Activated CD8-positive, alpha-beta memory T cell treated with anti-CD3 and anti-CD28 coated beads for 36 hours (primary cell): ENCODE results near the gene SPRR5. TPM values are rescaled to one million over a fixed set of nuclear protein-coding genes. Genes with fewer than 3 reads are reported as not detected.

Experiments
- CTCF ChIA-PET: fragments of 350-600 bp; sonication (Branson Sonifier 250); formaldehyde crosslinking; loops from one replicate; lab custom pipeline; 2021; ENCODE audit warnings: antibody characterized with exemption; lab: Charles Lee
- POLR2A ChIA-PET: fragments of 350-600 bp; sonication (Branson Sonifier 250); formaldehyde crosslinking; loops from one replicate; lab custom pipeline; 2021; ENCODE audit warnings: antibody characterized with exemption; lab: Charles Lee
- total RNA-seq, 2 experiments: library from RNA; stranded (reverse); gene quantifications; one replicate each; pipeline ENCODE4 v1.2.3, GENCODE V29; 2021

SPRR5 gene, protein sequence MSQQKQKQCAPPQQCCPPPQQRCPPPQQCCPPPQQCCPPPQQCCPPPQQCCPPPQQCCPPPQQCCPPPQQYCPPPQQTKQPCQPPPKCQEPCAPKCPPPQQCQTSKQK
- not detected for total RNA-seq

DNA sequence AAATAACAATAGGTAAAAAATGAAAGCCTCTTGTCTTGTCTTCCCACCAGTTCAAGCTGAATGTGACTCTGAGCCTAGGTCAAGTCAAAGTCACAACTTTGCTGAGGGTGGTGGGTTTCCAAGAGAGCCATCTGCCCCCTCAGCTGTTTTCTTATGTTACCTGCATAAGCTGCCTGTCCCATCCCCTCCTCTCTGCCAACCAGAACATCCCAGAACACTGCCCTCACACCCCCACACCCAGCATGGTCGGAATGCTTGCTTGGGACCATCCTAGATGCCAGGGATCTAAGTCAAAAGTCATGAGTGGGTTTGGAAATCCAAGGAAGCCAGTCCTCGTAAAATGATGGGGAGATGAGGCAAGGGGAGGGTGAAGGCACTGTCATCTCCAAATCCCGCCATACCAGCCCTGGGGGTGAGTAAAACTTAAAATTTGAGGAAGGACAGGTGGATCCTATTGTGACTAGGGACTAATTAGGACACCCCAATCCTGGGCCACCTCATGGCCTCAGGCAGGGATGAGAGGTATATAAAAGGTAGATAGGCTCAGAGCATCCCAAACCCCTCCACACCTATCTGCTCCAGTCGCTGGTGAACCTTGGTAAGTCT lies at the start of gene SPRR5:
Gene SPRR5 (plus strand): TSS at position 556 of the 606 bp plus-strand sequence. CDS start 1,349 bp downstream, outside the sequence.
- CTCF ChIA-PET: no interaction called here
- POLR2A ChIA-PET: no interaction called here

DNA sequence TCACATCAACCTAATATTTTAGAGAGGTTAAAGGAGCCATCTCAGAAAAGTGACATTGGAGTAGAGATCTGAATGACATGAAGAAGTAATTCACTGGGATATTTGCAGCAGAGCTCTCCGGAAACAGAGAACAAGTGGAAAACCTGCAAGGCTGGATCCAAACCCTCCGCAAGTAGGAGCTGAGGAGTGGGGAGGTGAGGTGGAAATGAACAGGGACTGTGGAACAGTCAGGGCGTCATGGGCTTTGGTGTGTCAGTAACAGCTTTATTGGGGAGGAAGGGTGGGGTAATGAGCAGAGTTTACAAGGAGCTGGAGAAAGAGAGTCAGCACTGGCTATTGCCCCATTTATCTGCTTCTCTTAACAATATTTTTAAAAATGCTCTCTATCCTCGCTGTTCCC lies 48.0 kb upstream of the SPRR5 start:
- CTCF ChIA-PET: no interaction called here
- POLR2A ChIA-PET: no interaction called here

DNA sequence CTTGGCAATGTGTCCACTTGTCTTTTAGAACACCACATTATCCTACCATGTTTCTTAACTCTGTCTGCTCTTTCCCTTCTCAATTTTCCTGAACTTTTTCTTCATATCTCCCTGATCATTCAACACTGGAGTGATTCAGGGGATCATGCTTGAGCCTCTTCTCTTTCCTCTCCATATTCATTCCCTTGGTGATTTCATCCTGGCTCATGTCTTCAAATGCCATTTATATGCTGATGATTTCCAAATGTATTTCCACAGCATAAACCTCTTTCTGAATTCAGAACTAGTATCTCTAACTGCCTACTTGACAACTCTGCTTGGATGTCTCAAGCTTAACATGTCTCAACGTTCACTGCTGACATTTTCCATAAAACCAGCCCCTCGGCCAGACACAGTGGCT lies 47.1 kb upstream of the SPRR5 start:
- ChIA-PET CTCF (no interaction called here), POLR2A (no interaction called here)

DNA sequence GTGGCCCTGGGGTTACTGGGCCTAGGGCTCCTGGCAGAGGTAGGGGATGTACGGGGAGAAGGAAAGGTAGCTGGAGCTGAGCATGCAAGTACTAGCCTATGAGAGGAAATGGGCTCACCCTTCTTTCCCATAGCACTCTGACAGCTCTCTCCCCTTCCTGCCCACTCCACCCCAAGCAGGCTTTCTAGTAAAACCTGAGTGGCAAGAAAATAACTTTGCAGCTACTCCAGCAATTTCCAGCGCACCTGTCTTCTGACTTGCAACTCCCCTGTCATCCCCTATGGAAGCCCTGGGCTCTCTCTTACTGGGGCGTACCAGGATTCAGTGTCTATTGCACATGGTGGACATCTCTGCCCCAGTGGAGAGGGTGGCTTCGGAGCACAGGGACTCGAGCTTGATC lies 45.4 kb upstream of the SPRR5 start:
- ChIA-PET POLR2A (no interaction called here), CTCF (no interaction called here)

DNA sequence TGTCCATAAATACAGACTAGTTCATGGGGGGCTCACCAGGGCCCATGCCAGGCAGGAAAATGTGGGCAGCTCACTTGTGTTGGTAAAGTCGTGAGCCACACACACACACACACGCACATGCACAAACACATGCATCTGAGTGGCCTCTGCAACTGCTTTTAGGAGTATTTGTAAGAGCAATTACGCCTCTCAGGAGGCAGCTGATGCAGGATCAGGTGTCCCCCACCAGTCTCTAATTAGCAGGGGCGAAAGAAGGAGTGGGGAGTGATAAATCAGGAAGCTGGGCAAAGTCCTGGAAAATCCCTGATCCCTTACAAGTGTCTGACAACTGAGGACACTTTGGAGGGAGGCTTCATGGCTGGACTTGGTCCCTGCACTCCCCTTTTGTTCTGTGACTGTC lies 44.4 kb upstream of the SPRR5 start:
- ChIA-PET POLR2A (no interaction called here), CTCF (no interaction called here)

DNA sequence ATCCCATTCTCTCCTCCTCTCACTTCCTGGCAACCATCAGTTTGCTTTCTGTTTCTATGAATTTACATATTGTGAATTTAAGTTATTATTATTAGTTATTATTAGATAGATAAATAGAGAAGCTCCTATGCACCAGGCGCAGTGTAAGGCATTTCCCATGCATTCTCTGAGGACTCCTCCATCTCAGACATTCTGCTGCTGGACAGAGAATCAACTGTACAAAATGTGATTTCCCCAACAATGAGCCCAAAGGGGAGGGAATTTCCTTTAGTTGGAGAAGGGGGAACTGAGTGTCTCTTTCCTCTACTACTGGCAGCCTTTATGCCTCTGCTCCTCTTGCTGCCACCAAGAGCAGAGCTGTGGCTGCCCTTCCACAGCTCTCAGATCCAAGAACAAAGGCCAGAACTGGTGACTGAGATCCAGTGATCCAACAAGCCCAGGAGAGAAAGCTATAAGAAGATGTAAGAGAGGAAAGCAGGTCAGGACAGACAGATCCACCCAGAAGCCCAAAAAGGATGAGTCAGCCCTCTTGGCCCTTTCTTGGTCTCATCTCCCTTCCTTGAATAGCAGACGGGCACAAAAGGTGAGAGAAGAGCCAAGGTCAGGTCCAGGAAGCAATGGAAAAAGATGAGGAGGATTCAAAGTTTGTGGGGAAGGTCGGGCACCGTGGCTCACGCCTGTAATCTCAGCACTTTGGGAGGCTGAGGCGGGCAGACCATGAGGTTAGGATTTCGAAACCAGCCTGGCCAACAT lies 42.1 kb upstream of the SPRR5 start:
- ChIA-PET POLR2A (no interaction called here), CTCF (no interaction called here)

DNA sequence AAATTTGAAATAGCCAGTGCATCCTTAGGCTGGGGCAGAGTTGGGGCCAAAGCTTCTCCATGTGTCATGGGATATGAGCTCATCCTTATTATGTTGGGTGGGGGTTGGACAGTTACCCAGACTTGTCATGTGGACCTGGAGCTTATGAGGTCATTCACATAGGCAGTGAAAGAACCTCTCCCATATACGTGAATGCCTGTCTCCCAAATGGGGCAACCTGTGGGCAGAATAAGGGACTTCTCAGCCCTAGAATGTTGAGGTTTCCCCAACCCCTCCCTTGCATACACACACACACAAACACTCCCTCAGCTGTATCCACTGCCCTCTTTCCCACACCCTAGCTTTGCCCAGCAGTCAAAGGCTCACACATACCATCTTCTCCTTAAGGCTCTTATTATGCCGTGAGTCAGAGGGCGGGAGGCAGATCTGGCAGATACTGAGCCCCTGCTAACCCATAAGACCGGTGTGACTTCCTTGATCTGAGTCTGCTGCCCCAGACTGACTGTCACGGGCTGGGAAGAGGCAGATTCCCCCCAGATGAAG lies 40.9 kb upstream of the SPRR5 start:
- CTCF ChIA-PET: no interaction called here
- POLR2A ChIA-PET: no interaction called here

DNA sequence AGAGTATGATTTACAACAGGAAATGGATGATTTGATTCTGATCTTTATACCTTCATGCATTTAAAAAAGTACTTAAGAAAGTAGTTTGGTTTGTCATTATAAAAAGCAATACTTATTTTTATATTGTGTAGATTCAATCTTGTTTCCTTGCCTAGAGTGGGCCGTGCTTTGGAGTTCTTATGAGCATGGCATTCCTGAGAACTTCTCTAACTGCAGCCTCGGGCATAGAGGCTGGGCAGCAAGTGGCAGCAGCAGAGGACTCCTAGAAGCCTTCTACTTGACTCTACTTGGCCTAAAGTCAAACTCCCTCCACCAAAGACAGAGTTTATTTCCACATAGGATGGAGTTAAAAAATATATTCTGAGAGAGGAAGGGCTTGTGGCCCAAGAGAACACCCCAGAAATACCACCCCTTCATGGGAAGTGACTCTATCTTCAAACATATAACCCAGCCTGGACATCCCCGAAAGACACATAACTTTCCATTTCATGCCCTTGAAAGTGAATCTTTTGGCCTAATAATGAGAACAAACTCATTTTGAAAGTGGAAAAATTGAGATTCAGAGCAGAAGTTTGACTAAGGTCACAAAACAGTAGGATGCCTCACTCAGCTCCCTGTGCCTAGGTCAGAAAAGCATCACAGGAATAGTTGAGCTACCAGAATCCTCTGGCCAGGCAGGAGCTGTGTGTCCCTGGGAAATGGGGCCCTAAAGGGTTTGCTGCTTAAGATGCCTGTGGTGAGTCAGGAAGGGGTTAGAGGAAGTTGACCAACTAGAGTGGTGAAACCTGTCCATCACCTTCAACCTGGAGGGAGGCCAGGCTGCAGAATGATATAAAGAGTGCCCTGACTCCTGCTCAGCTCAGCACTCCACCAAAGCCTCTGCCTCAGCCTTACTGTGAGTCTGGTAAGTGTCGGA lies 39.1 kb upstream of the SPRR5 start, which contains the start of gene IVL:
Gene IVL (plus strand): TSS at position 861 of the 916 bp plus-strand sequence. CDS start 1,252 bp downstream, outside the sequence.
- POLR2A ChIA-PET: no interaction called here

DNA sequence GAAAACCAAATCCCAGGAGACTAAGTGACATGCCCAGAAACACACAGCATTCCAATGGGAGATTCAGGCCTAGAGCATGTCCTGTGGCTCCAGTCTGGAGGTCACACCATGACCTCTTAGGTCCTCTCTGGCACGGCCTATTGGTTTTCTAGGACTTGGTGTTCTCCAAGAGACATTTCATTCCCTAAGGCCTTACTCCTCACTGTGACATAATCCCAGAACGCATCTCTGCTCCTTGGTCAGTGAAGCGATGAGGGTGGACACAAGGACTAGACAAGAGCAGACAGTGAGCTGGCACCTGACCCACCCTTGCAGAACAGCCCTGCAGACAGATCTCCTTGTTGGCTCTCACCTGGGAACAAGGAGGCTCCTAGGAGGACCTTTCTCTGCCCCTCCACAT lies 37.8 kb upstream of the SPRR5 start:
- ChIA-PET POLR2A (no interaction called here), CTCF (no interaction called here)

More for the DNA sequence above, 39.1 kb upstream of the SPRR5 start, which contains the start of gene IVL:
- CTCF ChIA-PET: no interaction called here

DNA sequence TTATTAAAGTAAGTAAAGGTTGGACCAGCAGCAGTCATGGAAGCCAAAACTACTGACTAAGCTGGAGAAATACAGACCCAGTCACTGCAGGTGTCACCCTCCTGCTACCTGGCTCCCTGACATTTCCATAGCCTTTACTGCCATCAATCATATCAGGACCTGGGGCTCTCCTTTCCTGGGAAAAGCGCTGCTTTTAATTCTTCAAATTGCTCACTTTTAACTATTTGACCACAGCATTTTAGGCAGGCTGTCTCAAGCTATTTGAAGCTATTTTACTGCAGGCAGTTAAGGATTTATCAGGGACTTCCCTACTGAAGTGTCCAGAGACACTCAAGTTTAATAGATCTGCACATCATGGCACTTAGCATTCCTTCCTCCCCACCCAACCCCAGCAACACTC lies 34.5 kb upstream of the SPRR5 start:
- POLR2A ChIA-PET: no interaction called here
- CTCF ChIA-PET: no interaction called here

DNA sequence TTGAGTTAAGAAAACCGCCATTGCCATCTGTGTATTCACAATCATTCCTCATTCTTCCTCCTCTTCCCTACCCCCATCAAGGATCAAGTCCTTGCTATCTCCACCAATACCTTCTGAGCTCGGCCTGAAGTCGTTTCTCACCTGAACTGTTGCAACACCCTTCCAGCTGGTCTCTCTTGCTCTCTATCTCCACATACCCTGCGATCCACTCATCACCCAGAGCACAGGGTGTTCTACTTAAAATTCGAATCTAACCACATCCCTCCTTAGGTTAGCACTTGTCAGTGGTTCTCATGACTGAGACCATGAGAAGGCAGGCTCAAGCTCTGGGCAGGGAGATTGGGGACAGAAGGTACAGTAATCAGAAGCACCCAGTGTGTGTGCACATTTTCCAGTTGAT lies 34.1 kb upstream of the SPRR5 start:
- ChIA-PET CTCF (no interaction called here), POLR2A (no interaction called here)

DNA sequence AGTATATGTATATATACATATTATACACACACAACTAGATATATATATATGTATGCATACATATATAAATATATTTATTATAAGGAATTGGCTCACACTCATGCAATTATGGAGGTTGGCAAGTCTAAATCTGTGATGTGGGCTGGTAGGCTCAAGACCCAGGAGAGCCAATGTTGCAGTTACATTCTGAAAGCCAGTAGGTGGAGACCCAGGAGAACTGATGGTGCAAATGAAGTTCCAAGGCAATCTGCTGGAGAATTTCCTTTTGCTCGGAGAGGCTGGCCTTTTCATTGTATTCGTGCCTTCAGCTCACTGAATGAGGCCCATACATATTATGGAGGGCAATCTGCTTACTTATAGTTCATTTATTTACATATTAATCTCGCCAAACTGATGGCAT lies 29.2 kb upstream of the SPRR5 start:
- ChIA-PET CTCF (no interaction called here), POLR2A (no interaction called here)

DNA sequence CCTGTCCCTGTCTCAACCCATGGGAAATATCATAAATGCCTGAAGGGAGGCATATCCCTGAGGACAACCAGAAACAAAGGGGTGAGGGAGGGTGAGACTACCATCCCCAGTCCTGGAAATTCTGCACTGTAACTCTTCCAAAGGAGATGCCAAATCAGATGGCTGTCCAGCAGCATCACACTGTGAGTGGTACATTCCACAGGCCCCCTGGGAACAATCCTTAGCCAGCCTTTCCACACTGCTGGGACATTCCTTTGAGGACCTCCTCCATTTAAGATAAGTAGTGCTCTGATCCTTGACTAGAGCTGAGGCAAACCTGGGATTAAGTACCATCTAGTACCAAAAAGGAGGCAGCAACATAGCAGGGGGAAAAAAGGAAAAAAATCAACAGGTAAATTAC lies 27.9 kb upstream of the SPRR5 start:
- POLR2A ChIA-PET: no interaction called here
- CTCF ChIA-PET: no interaction called here

DNA sequence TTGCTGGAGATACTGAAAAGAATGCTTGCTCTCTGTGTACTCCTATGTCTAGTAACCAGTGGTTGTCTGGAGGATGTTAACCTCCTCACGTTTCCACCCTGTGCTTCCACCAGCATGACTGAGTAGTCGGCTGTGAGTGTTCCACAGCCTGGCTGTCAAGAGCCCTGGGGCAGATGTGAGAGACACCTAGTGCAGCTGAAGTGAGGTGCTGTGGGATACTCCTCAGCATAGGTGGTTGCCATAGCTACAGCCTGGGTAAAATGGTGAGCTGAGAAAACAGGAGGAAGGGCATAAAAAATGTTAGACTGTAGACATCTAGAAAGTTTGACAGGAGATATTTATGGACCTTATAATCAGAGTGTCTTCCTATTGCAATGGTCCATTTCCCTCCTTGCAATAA lies 22.8 kb upstream of the SPRR5 start:
- ChIA-PET POLR2A (no interaction called here), CTCF (no interaction called here)

DNA sequence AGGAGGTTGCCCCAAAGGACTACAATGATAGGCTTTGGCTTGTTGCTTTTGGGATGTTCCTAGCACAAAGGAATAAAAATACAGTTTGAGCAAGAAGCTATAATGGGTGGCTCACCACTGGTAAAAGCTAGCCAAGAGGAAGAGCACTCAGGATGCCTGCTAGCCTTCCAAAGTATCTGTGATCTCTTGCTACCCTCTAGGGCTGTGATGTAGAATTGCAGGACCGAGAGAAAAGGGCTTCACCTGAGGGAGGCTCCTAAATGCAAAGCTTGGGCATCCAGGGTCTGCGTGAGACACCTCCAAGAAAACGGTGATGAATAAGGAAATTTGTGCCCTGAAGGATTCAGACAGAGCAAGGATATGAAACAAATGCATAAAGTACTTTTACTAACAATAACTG lies 20.9 kb upstream of the SPRR5 start:
- CTCF ChIA-PET: no interaction called here
- POLR2A ChIA-PET: no interaction called here

DNA sequence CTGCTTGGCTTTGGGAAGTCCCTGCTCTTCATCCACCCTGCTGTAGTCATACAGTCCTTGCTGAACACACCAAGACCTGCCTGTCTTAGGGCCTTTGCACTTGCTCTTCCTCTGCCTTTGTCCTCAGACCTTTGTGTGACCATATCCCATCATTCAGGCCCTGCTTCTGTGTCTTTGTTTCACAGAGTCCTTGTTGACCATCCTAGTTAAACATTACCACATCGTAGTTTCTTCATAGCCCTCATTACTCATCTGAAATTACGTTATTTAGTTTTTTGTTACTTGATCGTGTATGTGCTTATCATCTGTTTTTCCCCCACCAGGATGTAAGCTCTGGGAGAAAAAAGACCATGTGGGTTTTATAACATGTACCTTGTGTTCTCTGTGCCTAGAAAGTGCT lies 18.3 kb upstream of the SPRR5 start:
- ChIA-PET POLR2A (no interaction called here), CTCF (no interaction called here)

DNA sequence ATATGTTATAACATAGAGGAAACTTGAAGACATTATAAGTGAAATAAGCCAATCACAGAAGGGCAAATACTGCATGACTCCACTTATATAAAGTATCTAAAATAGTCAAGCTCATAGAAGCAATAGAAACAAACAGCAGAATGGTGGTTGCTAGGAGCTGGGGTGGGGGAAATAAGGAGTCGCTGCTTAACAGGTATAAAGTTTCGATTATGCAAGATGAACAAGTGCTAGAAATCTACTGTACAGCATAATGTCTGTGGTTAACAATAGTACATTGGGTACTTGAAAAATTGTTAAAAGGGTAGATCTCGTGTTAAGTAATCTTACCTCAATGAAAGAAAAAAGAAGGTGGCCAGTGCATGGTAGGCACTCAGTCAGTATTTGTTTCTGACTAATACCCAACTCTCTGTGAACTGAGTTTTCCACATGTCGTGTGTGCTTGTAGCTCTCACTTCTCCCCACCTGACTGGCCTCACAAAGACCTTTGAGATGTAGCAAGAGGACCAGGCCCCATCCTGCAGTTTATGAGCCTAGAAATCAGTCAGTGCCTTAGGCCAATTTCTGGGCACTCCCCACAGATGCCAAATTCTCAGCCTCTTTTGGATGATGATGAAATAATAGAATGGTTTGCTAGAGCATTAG lies 14.7 kb upstream of the SPRR5 start:
- ChIA-PET CTCF (no interaction called here), POLR2A (no interaction called here)

DNA sequence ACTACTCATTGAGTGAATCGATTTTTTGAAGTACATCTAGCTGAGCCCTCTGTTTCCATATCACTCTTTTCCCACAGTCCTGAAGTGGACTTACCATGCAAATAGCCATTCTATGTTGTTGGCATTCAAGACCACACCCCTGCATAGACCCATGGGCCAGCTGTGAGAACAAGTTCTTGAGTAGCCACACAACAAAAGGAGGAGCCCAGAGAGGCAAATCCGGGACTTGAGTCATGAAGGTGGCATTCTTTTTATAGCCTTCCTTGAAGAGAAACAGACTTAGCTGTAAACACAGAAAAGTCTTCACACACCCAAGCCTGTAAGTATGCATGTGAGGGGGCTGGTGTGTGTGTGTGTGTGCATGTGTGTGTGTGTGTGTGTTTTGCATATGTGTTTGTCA lies 13.8 kb upstream of the SPRR5 start:
- POLR2A ChIA-PET: no interaction called here

DNA sequence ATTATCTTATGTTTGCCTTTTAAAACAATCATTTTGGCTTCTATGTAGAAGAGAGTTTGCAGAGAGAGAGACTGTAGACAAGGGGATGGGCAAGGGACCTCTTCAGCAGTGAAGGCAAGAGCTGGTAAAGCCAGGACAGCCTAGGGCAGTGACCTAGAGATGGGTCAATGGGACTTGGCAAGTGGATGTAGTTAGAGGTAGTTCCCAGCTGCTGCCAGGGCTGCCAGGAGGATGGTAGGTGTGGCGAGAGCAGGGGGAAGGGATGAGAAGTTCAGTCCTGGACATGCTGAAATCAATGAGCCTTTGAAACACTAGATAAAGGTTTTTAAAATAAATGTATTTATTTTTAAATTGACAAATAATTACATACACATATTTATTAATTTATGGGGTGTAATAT lies 6.4 kb upstream of the SPRR5 start:
- POLR2A ChIA-PET: no interaction called here
- CTCF ChIA-PET: no interaction called here

More for the DNA sequence above, 13.8 kb upstream of the SPRR5 start:
- CTCF ChIA-PET: no interaction called here
